GM12878 (cell line): Measurements from ENCODE around the gene PPP2R5A. TPM values are rescaled to one million over a fixed set of nuclear protein-coding genes. Genes with fewer than 3 reads are reported as not detected.

ENCODE experiments used
- ATAC-seq: fragments of 200-7000 bp; cut with Tn5 transposase; 3 replicates; pipeline ENCODE4 v1.9.1; 2020; ENCODE audit warnings: mild to moderate bottlenecking, moderate library complexity
- BruUV-seq: library from RNA; stranded (reverse); fragments of 400-500 nt; replicated peaks from 2 replicates; lab custom pipeline; 2021; lab: Mats Ljungman, UMichigan
- CTCF ChIA-PET: fragments of 300-600 bp; sonication (Branson Sonifier 250); formaldehyde crosslinking; extraction: SDS; loops from one replicate; lab custom pipeline; 2021; ENCODE audit warnings: inconsistent platforms; lab: Yijun Ruan, JAX
- POLR2A ChIA-PET: fragments of 350-600 bp; formaldehyde crosslinking; extraction: SDS; loops from one replicate; lab custom pipeline; 2021; ENCODE audit warnings: inconsistent platforms; lab: Charles Lee
- RAD21 ChIA-PET: fragments of 300-600 bp; sonication (Branson Sonifier 250); formaldehyde crosslinking; loops from one replicate; lab custom pipeline; 2023; ENCODE audit warnings: antibody characterized with exemption; ENCODE audit not compliant: unreplicated experiment; lab: Charles Lee
- SMC1A ChIA-PET: fragments of 300-600 bp; sonication (Branson Sonifier 250); formaldehyde crosslinking; loops from one replicate; lab custom pipeline; 2023; ENCODE audit not compliant: unreplicated experiment, uncharacterized antibody; lab: Charles Lee
- DNase-seq: peaks from one replicate; pipeline ENCODE4 v3.0.0-alpha.2; 2011; ENCODE audit warnings: low read depth, low spot score
- FAIRE-seq: peaks from 3 replicates; lab custom pipeline; 2011; peaks lifted over from hg19 to GRCh38; lab: Jason Lieb, UNC
- H2AFZ ChIP-seq: 2 replicates; pipeline ENCODE4 v1.6.0; 2011; ENCODE audit warnings: low read depth, low read length, control low read depth; ENCODE audit not compliant: control insufficient read depth
- H3K27ac ChIP-seq: 2 replicates; pipeline ENCODE4 v1.5.1; 2011; ENCODE audit warnings: control low read depth; ENCODE audit not compliant: control insufficient read depth, insufficient read depth
- H3K27me3 ChIP-seq, 2 experiments: replicated peaks in 1 of 2; 2 replicates each; pipeline versions ENCODE4 v1.6.0 to v1.6.1; 2011; ENCODE audit warnings: low read length in 1 of 2; ENCODE audit not compliant: control insufficient read depth in 2 of 2, insufficient read depth in 2 of 2
- H3K36me3 ChIP-seq, 2 experiments: 2 replicates each; pipeline ENCODE4 v1.5.1; 2011; ENCODE audit warnings: low read length in 1 of 2; ENCODE audit not compliant: control insufficient read depth in 2 of 2, insufficient read depth in 2 of 2
- H3K4me1 ChIP-seq: 2 replicates; pipeline ENCODE4 v1.6.1; 2011; ENCODE audit warnings: mild to moderate bottlenecking, low read length, moderate library complexity, mixed read lengths; ENCODE audit not compliant: control insufficient read depth, insufficient read depth
- H3K4me2 ChIP-seq: 2 replicates; pipeline ENCODE4 v1.6.0; 2011; ENCODE audit warnings: control low read depth; ENCODE audit not compliant: control insufficient read depth, insufficient read depth
- H3K4me3 ChIP-seq: fragments of 200-600 bp; sonication (generic); 2 replicates; pipeline ENCODE4 v1.5.1; 2016
- H3K79me2 ChIP-seq: 2 replicates; pipeline ENCODE4 v1.6.0; 2011; ENCODE audit warnings: low read length; ENCODE audit not compliant: control insufficient read depth, insufficient read depth
- H3K9ac ChIP-seq: 2 replicates; pipeline ENCODE4 v1.8.0; 2011; ENCODE audit warnings: low read length, control low read depth, mixed read lengths; ENCODE audit not compliant: control insufficient read depth, insufficient read depth
- H3K9me3 ChIP-seq: replicated peaks from 3 replicates; pipeline ENCODE4 v1.5.1; 2011; ENCODE audit warnings: mild to moderate bottlenecking, low read length; ENCODE audit not compliant: control insufficient read depth, insufficient read depth
- H4K20me1 ChIP-seq: 2 replicates; pipeline ENCODE4 v1.6.0; 2011; ENCODE audit not compliant: control insufficient read depth, insufficient read depth
- ATF7 ChIP-seq: fragments of 450-650 bp; IDR thresholded peaks from 2 replicates; pipeline ENCODE4 v1.6.1; 2016; ENCODE audit warnings: low read depth, mild to moderate bottlenecking
- HDAC2 ChIP-seq: fragments of 200-600 bp; sonication (generic); IDR thresholded peaks from 2 replicates; pipeline ENCODE4 v1.6.1; 2017
- ZNF24 ChIP-seq: fragments of 450-650 bp; IDR thresholded peaks from 2 replicates; pipeline ENCODE4 v1.6.1; 2017; ENCODE audit warnings: antibody characterized with exemption, mild to moderate bottlenecking
- ZNF687 ChIP-seq: fragments of 450-650 bp; IDR thresholded peaks from 2 replicates; pipeline ENCODE4 v1.6.1; 2017; ENCODE audit warnings: mild to moderate bottlenecking, moderate library complexity
- WGBS: methylation state at CpG from one replicate; pipeline ENCODE4 v1.1.6; 2016; ENCODE audit warnings: low lambda C conversion rate; ENCODE audit not compliant: insufficient replicate concordance, insufficient coverage; ENCODE audit errors: missing lambda C conversion rate; 5-methylcytosine and 5-hydroxymethylcytosine counted together
- in situ Hi-C: fragments of 300-500 bp; cut with MboI; formaldehyde crosslinking; loops from 9 replicates; pipeline ENCODE4 v1.14.3; 2018; ENCODE audit warnings: mixed read lengths
- intact Hi-C: fragments of 100-400 bp; cut with micrococcal nuclease; formaldehyde crosslinking; loops from one replicate; pipeline ENCODE4 v1.14.2; 2022; ENCODE audit not compliant: unreplicated experiment
- polyA plus RNA-seq, 11 experiments: library from polyadenylated mRNA; depleted of rRNA in 4 of 11; unstranded in 6 of 11; stranded (reverse) in 5 of 11; fragments of >200 nt; fragmentation: Nextera tagmentation in 4 of 11; fragmentation: Illumina TruSeq in 1 of 11; extraction: Ambion mirVana in 4 of 11; extraction: Trizol in 1 of 11; gene quantifications; 1 replicate in 1 of 11; 2 replicates in 10 of 11; pipeline versions ENCODE4 v1.2.1 to v1.2.3, GENCODE V29; 2011 to 2016; ENCODE audit warnings: inconsistent platforms in 2 of 11, missing spikeins in 2 of 11, low read depth in 1 of 11
- total RNA-seq, 4 experiments: library from RNA; depleted of rRNA in 3 of 4; stranded (reverse); fragments of >200 nt in 3 of 4; fragmentation: Illumina TruSeq in 1 of 4; extraction: Trizol in 1 of 4; gene quantifications; 2 replicates each; pipeline versions ENCODE4 v1.2.1 to v1.2.3, GENCODE V29; 2013 to 2021
- TF ChIP-seq, protein P1 (sequence below): IDR thresholded peaks from 2 replicates; pipeline ENCODE4 v1.6.1; 2012; ENCODE audit warnings: low read depth, low read length, improper control_type of control experiment

The PPP2R5A gene
- total and polyA plus RNA-seq, 10 of the 15 experiments (the other 5 are each of a cell fraction or from before 2014, with no cell fraction given): 15.4 to 40.6 (median 32.5) TPM

DNA sequence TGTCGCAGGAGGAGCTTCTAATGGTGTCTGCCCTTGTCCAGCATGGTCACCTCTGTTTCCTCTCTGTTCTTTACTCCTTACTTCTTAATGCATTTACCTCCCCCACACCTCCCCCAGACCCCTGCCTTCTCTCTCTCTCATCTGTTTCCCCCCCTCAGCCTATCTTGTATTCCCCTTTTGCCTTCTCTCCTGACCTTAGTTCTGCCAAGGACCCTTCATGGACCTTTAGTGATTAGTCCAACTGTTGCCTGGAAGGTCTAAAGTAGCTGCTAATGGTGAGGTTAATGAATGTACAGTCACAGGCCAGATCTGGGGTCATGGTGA lies 42.3 kb upstream of the PPP2R5A start:
- ChIA-PET CTCF (no interaction called here), POLR2A (no interaction called here), RAD21 (no interaction called here), SMC1A (interaction anchor here (0.5 to 1.7 kb wide), 3 partner anchors 8 to 323 kb away, joined by 3 read pairs; no protein-coding TSS in a partner anchor)
- TF ChIP-seq, protein P1, sequence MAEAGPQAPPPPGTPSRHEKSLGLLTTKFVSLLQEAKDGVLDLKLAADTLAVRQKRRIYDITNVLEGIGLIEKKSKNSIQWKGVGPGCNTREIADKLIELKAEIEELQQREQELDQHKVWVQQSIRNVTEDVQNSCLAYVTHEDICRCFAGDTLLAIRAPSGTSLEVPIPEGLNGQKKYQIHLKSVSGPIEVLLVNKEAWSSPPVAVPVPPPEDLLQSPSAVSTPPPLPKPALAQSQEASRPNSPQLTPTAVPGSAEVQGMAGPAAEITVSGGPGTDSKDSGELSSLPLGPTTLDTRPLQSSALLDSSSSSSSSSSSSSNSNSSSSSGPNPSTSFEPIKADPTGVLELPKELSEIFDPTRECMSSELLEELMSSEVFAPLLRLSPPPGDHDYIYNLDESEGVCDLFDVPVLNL: no peak
- TF ChIP-seq HDAC2 (no peak), ZNF687 (no peak), ATF7 (no peak), ZNF24 (no peak)
- Histone ChIP-seq H3K4me3 (no peak overlapping the region), H3K79me2 (no peaks in the 10 kb centered on the region), H3K9ac (no peak overlapping the region), H3K27me3 (no peaks in the 10 kb centered on the region), H3K36me3 (no peaks in the 10 kb centered on the region), H3K4me2 (no peak overlapping the region), H4K20me1 (no peaks in the 10 kb centered on the region), H3K4me1 (peaks cover 5% of the 10 kb centered on the region), H2AFZ (no peak overlapping the region), H3K9me3 (no peaks in the 10 kb centered on the region), H3K27ac (no peak overlapping the region)
- no TSS peak for BruUV-seq
- in situ Hi-C loops: no loop called here
- no peak for DNase-seq
- intact Hi-C loops: no loop called here
- ATAC-seq: no peak
- no peak for FAIRE-seq
- WGBS: 80% methylated on average over 1 of the region's 1 CpG
